HEK293T (cell line): ENCODE data around the gene OPRL1.

ENCODE experiments used
- CTCF ChIA-PET: fragments of 350-600 bp; formaldehyde crosslinking; extraction: SDS; loops from one replicate; lab custom pipeline; 2021; ENCODE audit warnings: antibody characterized with exemption, inconsistent platforms; lab: Yijun Ruan, JAX
- POLR2A ChIA-PET: fragments of 350-600 bp; formaldehyde crosslinking; extraction: SDS; loops from one replicate; lab custom pipeline; 2020; ENCODE audit warnings: antibody characterized with exemption, inconsistent platforms; lab: Yijun Ruan, JAX
- DNase-seq: peaks from one replicate; pipeline ENCODE4 v3.0.0; 2012; ENCODE audit warnings: mixed read lengths; ENCODE audit errors: extremely low spot score
- ARNT ChIP-seq: fragments of 450-650 bp; IDR thresholded peaks from 2 replicates; pipeline ENCODE4 v1.6.1; 2017; ENCODE audit warnings: mild to moderate bottlenecking
- BHLHE40 ChIP-seq: fragments of 450-650 bp; IDR thresholded peaks from 2 replicates; pipeline ENCODE4 v1.6.1; 2016; ENCODE audit warnings: mild to moderate bottlenecking, moderate library complexity, borderline replicate concordance
- CTBP1 ChIP-seq: fragments of 450-650 bp; IDR thresholded peaks from 2 replicates; pipeline ENCODE4 v1.6.1; 2016; ENCODE audit warnings: borderline replicate concordance
- ELF4 ChIP-seq: fragments of 450-650 bp; IDR thresholded peaks from 2 replicates; pipeline ENCODE4 v1.6.1; 2017; ENCODE audit warnings: antibody characterized with exemption
- FOXA1 ChIP-seq: fragments of 450-650 bp; IDR thresholded peaks from 2 replicates; pipeline ENCODE4 v1.6.1; 2016; ENCODE audit warnings: mild to moderate bottlenecking
- FOXK2 ChIP-seq: fragments of 450-650 bp; IDR thresholded peaks from 2 replicates; pipeline ENCODE4 v1.6.1; 2016; ENCODE audit warnings: mild to moderate bottlenecking
- FOXM1 ChIP-seq: fragments of 450-650 bp; IDR thresholded peaks from 2 replicates; pipeline ENCODE4 v1.6.1; 2017; ENCODE audit warnings: mild to moderate bottlenecking, borderline replicate concordance
- HDGF ChIP-seq: fragments of 450-650 bp; IDR thresholded peaks from 2 replicates; pipeline ENCODE4 v1.6.1; 2017; ENCODE audit warnings: antibody characterized with exemption, borderline replicate concordance
- L3MBTL2 ChIP-seq: fragments of 450-650 bp; conservative IDR thresholded peaks from 2 replicates; pipeline ENCODE4 v1.6.1; 2016; ENCODE audit warnings: mild to moderate bottlenecking
- LEF1 ChIP-seq: fragments of 450-650 bp; IDR thresholded peaks from 2 replicates; pipeline ENCODE4 v1.6.1; 2017; ENCODE audit warnings: mild to moderate bottlenecking, borderline replicate concordance
- NFRKB ChIP-seq: fragments of 450-650 bp; IDR thresholded peaks from 2 replicates; pipeline ENCODE4 v1.6.1; 2016; ENCODE audit warnings: mild to moderate bottlenecking, moderate library complexity
- SP1 ChIP-seq: fragments of 450-650 bp; IDR thresholded peaks from 2 replicates; pipeline ENCODE4 v1.6.1; 2017
- SUZ12 ChIP-seq: fragments of 450-650 bp; IDR thresholded peaks from 2 replicates; pipeline ENCODE4 v1.6.1; 2016; ENCODE audit warnings: mild to moderate bottlenecking
- TARDBP ChIP-seq: fragments of 450-650 bp; IDR thresholded peaks from 2 replicates; pipeline ENCODE4 v1.6.1; 2016
- ZNF384 ChIP-seq: fragments of 450-650 bp; IDR thresholded peaks from 2 replicates; pipeline ENCODE4 v1.6.1; 2016
- TF ChIP-seq, protein P1 (sequence below): fragments of 450-650 bp; IDR thresholded peaks from 2 replicates; pipeline ENCODE4 v1.6.1; 2016

OPRL1 gene

GRCh38 chr20:64038565-64039292 is 41.2 kb upstream of the OPRL1 start:
- POLR2A ChIA-PET = interaction anchor here (0.8 to 2.1 kb wide), 5 partner anchors 14 to 58 kb away, joined by 3 to 12 read pairs (median 6); partner anchors contain the start of genes PRPF6 and TCEA2
- CTCF ChIA-PET = interaction anchor here (0.6 to 1.7 kb wide), 14 partner anchors 9 to 82 kb away, joined by 3 to 10 read pairs (median 4); partner anchors contain the start of genes RGS19 and SAMD10

DNA sequence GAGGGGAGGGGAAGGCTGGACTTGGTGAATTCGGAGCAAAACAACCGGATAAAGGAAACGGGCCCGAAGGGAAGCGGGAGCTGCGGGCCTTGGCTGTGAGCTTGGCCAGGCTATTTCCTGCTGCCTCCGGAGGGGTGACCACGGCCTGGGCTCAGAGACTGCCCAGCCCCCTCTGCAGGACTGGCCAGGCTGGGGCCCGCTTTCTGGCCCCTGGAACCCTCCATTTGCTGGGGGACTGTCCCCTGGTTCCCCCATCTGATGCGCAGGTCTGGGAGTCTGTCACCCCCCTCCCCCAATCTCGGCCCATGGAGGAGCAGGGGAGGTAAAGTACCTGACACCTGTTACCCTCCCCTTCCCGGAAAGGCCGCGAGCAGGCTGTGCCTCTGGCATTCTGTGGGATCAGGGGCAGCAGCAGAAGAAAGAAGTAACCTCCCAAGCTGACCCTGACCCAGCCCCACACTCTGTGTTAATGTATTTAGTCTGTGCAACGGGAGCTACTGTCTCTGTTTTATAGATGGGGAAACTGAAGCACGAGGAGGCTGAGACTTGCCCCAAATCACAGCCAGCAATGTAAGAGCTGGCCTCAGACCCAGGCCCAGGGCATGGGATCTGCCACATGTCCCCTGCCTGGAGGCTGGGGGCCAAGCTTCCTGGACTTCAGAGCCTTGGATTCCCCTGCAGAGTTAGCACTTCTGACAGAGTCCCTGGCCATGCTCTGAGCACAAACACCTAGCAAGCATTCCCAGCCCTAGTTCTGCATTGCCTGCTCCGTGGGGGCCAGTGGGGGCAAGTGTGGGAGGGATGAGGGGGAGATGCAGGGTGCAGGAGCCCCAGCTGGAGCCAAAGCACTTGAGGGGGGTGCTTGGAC is 40.4 kb upstream of the OPRL1 start:
- no peak for TF ChIP-seq ZNF384
- no peak for TF ChIP-seq CTBP1
- TF ChIP-seq BHLHE40 = no peak
- no peak for TF ChIP-seq NFRKB
- TF ChIP-seq L3MBTL2 = no peak
- no peak for TF ChIP-seq FOXM1
- TF ChIP-seq SUZ12 = no peak
- TF ChIP-seq FOXK2 = no peak
- CTCF ChIA-PET = interaction anchor here (0.5 to 1.7 kb wide), 10 partner anchors 12 to 81 kb away, joined by 3 to 10 read pairs (median 4); partner anchors contain the start of gene RGS19
- POLR2A ChIA-PET = interaction anchor here (0.6 to 2.1 kb wide), 4 partner anchors 13 to 160 kb away, joined by 3 to 12 read pairs (median 6); partner anchors contain the start of genes PRPF6 and TCEA2
- no peak for DNase-seq

More at GRCh38 chr20:64038565-64039292, 41.2 kb upstream of the OPRL1 start:
- peak; percentile 88 for DNase-seq
- TF ChIP-seq FOXK2 (no peak), ZNF384 (no peak), L3MBTL2 (peak; percentile 59; the same call in 1 of the 2 replicates), ARNT (no peak), BHLHE40 (no peak), FOXA1 (no peak), NFRKB (no peak)

DNA sequence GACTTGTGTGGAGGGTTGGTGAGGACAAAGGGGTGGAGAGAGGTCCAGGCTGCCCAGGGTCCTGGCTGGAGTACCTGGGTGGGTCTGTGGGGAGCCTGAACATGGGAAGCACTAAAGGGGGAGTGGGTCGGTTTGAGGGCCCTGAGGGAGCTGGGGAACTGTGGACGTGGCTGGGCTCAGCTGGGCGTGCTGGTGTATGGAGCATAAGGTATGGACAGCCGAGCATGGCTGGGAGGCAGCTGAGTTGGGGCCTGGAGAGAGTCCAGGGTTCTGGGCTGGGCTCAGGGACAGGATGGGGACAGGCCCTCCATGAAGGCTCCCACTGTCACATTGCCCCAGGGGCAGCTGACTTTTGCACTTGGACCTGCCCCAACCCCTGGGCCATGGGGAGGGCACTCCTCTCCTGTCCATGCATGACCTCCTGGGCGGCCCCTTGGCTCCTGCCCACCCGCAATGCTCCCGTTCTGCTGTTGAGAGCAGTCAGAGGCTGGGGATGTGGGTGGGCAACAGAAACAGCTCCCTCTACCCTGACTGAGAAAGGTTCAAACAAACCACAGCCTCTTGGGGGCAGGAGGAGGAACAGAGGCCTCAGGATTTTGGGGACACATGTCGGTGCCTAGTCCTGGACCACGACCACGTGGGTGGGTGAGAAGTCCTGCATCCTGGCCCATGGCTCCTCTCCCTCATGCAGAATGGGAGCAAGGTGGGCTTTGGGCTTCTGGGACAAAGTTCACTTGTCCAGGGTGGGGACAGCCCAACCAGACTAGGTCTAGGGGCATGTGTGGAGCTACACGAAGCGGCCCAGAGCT is 39.4 kb upstream of the OPRL1 start:
- TF ChIP-seq BHLHE40 (no peak), FOXK2 (no peak), ELF4 (no peak), SP1 (no peak), ARNT (no peak), FOXA1 (no peak), HDGF (no peak), TARDBP (no peak), SUZ12 (no peak), ZNF384 (no peak), L3MBTL2 (no peak), LEF1 (no peak), CTBP1 (no peak), NFRKB (no peak), FOXM1 (no peak)
- TF ChIP-seq, protein P1, sequence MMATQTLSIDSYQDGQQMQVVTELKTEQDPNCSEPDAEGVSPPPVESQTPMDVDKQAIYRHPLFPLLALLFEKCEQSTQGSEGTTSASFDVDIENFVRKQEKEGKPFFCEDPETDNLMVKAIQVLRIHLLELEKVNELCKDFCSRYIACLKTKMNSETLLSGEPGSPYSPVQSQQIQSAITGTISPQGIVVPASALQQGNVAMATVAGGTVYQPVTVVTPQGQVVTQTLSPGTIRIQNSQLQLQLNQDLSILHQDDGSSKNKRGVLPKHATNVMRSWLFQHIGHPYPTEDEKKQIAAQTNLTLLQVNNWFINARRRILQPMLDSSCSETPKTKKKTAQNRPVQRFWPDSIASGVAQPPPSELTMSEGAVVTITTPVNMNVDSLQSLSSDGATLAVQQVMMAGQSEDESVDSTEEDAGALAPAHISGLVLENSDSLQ = no peak
- CTCF ChIA-PET = interaction anchor here (0.5 kb wide), 1 partner anchor 41 kb away, joined by 4 read pairs; no protein-coding TSS in a partner anchor
- DNase-seq = no peak
- POLR2A ChIA-PET = interaction anchor here (1.7 kb wide), 1 partner anchor 22 kb away, joined by 6 read pairs; the partner anchor contains the start of gene TCEA2

- TF ChIP-seq, protein P1 = no peak
- TF ChIP-seq L3MBTL2 (no peak), TARDBP (no peak), SP1 (no peak), FOXM1 (no peak), LEF1 (no peak), NFRKB (no peak), HDGF (no peak)
- POLR2A ChIA-PET = no interaction called here
- no peak for DNase-seq
- CTCF ChIA-PET = no interaction called here
These were observed 38.7 kb upstream of the OPRL1 start for GRCh38 chr20:64041040-64041780.

- CTCF ChIA-PET = no interaction called here
- TF ChIP-seq SUZ12 (no peak), NFRKB (no peak), CTBP1 (no peak), LEF1 (no peak), ARNT (no peak), ELF4 (no peak), SP1 (no peak), TARDBP (no peak), HDGF (no peak), FOXK2 (no peak), L3MBTL2 (no peak)
- TF ChIP-seq, protein P1 = no peak
- POLR2A ChIA-PET = no interaction called here
- no peak for DNase-seq
These were observed 38.2 kb upstream of the OPRL1 start for GRCh38 chr20:64041781-64042053.
